GM18519 (cell line): ENCODE results near the gene SLC16A7.
A peak's percentile ranks its signal among the peaks of the same experiment; 100 is the strongest.

Experiments used
- ATAC-seq: cut with Tn5 transposase; IDR thresholded peaks from one replicate; pipeline ENCODE4 v1.9.1; 2021; ENCODE audit warnings: mild to moderate bottlenecking, moderate library complexity; ENCODE audit not compliant: unreplicated experiment, low FRiP score

SLC16A7 gene

GRCh38 chr12:59827767-59828166 lies 231.9 kb downstream of the SLC16A7 start:
- ATAC-seq: no peak

GRCh38 chr12:59828521-59828920 lies 232.7 kb downstream of the SLC16A7 start:
- ATAC-seq: no peak

GRCh38 chr12:59833408-59833807 lies 237.6 kb downstream of the SLC16A7 start:
- no peak for ATAC-seq

GRCh38 chr12:59834659-59835474 lies 239.0 kb downstream of the SLC16A7 start:
- ATAC-seq: peak; percentile 48
